HL-60/S4 treated with phorbol 12-myristate 13-acetate at 8.2 ng/mL for 4 days and 3 days (cell line): ENCODE measurements around the gene IFT57.
"Not testable (repeated sequence)": the region's sequence is repeated elsewhere in the genome, so short reads cannot be mapped to it uniquely, and the experiment has no call there.

Experiments
- in situ Hi-C: fragments of 300-500 bp; cut with MboI; formaldehyde crosslinking; loops from 2 replicates; pipeline ENCODE4 v1.15.0; 2022; ENCODE audit warnings: low sequenced_read_pairs

Gene IFT57, protein sequence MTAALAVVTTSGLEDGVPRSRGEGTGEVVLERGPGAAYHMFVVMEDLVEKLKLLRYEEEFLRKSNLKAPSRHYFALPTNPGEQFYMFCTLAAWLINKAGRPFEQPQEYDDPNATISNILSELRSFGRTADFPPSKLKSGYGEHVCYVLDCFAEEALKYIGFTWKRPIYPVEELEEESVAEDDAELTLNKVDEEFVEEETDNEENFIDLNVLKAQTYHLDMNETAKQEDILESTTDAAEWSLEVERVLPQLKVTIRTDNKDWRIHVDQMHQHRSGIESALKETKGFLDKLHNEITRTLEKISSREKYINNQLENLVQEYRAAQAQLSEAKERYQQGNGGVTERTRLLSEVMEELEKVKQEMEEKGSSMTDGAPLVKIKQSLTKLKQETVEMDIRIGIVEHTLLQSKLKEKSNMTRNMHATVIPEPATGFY

DNA sequence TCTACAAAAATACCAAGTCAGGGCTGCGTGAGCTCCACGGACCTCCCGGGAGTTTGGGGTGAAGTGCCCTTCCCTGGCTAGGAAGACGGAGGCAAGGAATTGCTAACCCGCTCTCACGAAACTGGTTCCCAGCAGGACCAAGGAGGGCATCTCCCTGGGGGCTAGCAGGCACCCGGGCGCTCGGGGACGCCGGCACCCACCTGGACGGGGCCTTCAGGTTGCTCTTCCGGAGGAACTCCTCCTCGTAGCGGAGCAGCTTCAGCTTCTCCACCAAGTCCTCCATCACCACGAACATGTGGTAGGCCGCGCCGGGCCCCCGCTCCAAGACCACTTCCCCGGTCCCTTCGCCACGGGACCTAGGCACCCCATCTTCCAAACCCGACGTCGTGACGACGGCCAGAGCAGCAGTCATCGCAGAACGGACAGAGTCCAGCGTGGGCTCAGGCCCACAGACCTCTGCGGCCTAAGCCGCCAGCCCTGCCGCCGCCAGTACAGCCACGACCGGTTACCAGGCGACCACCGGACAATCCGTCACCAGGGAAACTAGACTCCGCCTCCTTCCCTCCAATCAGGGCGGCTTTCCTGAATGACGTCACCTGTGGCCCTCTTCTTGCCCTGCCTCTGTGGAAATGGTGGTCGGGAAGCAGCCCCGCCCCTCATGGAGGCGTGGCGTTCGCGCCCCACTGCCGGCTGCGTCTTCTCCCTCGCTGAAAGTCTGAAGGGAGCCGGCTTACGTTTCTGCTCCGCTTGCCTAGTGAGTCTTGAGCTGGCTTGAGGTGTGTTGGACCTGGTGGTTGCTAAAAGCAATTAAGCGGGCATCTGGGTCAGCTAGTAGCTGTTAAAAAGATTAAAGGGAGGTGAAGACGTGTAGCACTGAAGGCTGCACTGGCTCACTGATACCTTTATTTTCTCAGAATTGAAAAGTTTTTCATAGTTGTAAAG, at the start of gene IFT57:
Gene IFT57 (minus strand): TSS at position 514 of the 942 bp plus-strand sequence. CDS start 102 bp downstream, at position 412.
- in situ Hi-C loops, result no loop called here

- in situ Hi-C loops, result no loop called here
These were observed 49.4 kb upstream of the IFT57 start for GRCh38 chr3:108271626-108272025.

GRCh38 chr3:108268235-108268634, 46.0 kb upstream of the IFT57 start:
- in situ Hi-C loops, result not testable (repeated sequence)

- in situ Hi-C loops, result not testable (repeated sequence)
These were observed 42.5 kb upstream of the IFT57 start for GRCh38 chr3:108264534-108265298.

DNA sequence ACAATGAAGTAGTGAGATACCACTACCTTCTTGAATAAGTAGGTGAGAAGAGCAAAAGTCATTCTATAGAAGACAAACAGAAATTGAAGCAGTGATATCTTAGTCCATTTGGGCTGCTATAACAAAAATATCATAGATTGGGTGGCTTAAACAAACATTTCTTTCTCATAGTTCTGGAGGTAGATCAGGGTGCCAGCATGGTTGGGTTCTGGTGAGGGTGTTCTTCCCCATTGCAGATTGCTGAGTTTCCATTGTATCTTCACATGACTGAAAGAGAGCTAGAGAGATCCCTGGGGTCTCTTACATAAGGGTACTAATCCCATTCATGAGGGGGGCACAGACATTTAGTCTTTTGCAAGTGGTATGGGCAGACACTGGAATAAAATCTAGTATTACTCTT, 32.9 kb upstream of the IFT57 start:
- in situ Hi-C loops, result no loop called here

DNA sequence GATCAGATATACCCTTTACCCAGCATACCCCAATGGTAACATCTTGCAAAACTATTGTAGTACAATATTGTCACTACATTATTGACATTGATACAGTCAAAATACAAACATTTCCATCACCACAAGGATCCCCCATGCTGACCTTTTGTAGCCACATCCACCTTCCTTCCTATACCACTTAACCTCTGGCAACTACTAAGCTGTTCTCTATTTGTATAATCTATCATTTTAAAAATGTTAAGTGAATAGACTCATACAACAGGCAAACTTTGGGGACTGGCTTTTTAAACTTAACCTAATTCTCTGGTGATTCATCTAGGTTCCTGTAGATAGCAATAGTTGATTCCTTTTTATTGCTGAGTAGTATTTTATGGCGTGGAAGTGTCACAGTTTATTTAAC, 29.6 kb upstream of the IFT57 start:
- in situ Hi-C loops, result no loop called here

DNA sequence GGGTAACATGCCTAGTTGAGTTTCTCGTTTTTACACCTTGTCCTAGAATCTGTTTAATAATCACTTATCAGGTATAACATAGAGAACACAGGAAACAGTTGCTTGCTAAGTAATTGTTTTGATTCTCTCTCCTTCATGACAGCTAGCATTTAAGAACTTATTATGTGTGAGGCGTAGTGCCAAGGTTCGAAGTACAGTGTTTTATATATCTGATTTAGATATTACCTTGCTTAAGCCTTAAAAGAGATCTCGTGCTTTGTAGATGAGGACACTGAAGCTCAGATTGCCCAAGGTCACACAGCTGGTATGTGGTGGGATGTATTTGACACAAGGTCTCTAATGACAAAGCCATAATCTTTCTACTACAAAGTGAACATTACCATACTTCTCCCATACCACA, 29.0 kb upstream of the IFT57 start:
- in situ Hi-C loops, result no loop called here

DNA sequence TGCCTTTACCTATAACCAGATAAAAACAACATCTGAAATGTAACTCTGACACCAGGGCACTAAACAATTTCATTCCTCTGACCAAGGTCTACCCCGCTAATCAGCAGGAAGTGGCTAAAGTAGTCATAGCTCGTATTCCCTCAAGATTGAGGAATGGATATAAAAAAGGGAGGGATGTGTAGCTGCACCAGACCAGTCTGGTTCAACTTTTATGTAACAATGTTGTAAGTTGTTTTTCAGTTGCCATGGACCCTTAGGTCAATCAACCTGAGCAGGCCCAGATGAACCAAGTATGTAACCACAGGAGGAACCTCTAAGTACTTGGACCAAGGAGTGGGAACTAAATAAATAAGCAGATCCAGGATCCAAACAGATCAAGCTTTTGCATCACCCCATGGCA, 28.4 kb upstream of the IFT57 start:
- in situ Hi-C loops, result no loop called here

DNA sequence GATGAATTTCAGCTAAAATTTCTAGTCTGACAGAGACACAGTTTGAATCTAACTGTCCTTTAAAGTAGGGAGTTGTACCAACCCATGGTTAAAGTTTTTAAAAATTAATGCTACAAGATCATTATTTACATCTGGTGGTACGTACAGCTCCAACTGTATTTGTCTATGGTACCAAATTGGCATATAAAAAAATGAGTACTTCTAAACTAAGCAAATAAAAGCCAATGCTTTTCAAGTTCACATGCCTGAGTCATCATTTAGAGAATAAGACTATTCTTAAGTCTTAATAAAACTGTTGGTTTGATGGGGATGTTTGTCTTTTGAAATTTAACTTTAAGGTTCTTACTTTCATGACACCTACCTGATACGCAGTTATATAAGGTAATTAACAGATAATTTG, 21.0 kb upstream of the IFT57 start:
- in situ Hi-C loops, result no loop called here

GRCh38 chr3:108242776-108243175, 20.6 kb upstream of the IFT57 start:
- in situ Hi-C loops, result no loop called here

- in situ Hi-C loops, result no loop called here
These were observed 19.5 kb upstream of the IFT57 start for GRCh38 chr3:108241721-108242120.

GRCh38 chr3:108241146-108241545, 18.9 kb upstream of the IFT57 start:
- in situ Hi-C loops, result no loop called here

GRCh38 chr3:108239082-108239481, 16.9 kb upstream of the IFT57 start:
- in situ Hi-C loops, result no loop called here

DNA sequence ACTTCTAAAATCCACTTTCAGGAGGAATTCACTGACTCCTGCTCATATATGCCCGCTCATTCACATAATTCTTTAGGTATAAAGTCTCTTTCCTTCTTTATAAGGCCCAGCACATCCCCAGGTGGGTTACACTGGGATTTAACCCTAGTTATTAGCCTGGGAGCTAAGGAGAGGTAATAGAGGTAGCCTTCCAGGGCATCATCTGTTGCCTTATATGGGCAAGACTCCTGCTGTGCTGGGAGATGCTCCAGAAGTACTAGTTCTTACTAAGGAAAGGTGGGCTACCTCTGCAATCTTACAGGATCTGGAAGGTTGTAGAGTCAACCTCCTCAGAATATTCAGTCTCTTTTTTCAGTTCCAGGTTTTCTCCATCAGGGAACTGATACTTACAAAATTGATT, 13.1 kb upstream of the IFT57 start:
- in situ Hi-C loops, result no loop called here

- in situ Hi-C loops, result no loop called here
These were observed 12.2 kb upstream of the IFT57 start for GRCh38 chr3:108234387-108234957.

- in situ Hi-C loops, result no loop called here
These were observed 6.1 kb upstream of the IFT57 start for GRCh38 chr3:108228286-108228685.

GRCh38 chr3:108227131-108227530, 4.9 kb upstream of the IFT57 start:
- in situ Hi-C loops, result no loop called here

- in situ Hi-C loops, result no loop called here
These were observed 3.0 kb upstream of the IFT57 start for GRCh38 chr3:108225221-108225620.

- in situ Hi-C loops, result no loop called here
These were observed 1.7 kb upstream of the IFT57 start for GRCh38 chr3:108223928-108224327.

- in situ Hi-C loops, result no loop called here
These were observed 785 bp upstream of the IFT57 start for GRCh38 chr3:108222853-108223565.
